HG02981 (cell line): ENCODE results near the gene CRYBA4.

Experiments used
- ATAC-seq: cut with Tn5 transposase; IDR thresholded peaks from one replicate; pipeline ENCODE4 v1.9.1; 2021; ENCODE audit warnings: mild to moderate bottlenecking, moderate library complexity; ENCODE audit not compliant: unreplicated experiment

CRYBA4 gene

DNA sequence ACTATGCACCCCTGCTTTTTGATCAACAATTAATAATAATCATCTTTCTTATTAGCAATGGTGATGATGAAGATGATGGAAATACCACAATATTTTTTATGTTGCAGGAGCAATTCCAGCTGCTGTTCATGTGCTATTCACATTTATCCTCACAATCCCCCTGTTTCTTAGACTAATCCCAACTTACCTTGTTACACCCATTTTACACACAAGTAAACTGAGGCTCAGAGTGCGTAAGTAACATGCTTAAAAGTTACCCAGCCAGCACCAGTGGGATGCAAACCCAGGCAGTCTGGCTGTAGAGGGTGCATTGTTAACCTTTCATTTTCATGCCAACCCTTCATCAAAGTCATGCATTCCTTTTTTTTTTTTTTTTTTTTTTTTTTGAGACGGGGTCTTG, 1.6 kb upstream of the CRYBA4 start:
- ATAC-seq = no peak

DNA sequence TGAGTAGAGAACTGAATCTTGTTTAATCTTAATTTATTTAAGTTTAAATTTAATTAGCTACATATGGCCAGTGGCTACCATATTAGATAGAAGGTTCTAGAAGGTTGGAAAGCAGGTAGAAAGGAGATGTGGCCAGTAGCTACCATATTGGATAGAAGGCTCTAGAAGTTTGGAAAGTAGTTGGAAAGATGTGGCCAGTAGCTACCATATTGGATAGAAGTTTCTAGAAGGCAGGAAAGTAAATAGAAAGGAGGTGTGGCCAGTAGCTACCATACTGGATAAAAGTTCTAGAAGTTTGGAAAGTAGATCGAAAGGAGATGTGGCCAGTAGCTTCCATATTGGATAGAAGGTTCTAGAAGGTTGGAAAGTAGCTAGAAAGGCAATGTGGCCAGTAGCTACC, 2.2 kb downstream of the CRYBA4 start:
- no peak for ATAC-seq

DNA sequence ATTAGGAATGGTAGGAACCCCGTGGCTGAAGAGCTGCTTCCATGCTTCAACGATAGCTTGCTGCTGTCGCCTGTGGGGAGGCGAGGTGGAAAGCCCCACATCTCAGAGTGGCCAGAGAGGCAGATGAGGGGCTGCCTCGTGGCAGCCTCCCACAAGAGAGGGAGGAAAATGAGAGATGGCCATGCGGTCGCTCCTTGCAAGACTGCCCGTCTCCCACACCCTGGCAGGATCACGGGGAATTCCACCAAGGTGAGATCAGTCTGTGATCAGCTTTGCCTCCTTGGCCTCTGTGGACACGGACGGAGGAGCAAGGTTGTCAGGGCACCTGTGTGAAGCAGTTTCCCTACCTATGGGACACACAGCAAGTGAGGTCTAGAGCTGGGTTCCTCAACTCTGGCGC, 3.0 kb downstream of the CRYBA4 start:
- no peak for ATAC-seq

- ATAC-seq = no peak
These were observed 8.4 kb downstream of the CRYBA4 start for GRCh38 chr22:26629988-26630761.

DNA sequence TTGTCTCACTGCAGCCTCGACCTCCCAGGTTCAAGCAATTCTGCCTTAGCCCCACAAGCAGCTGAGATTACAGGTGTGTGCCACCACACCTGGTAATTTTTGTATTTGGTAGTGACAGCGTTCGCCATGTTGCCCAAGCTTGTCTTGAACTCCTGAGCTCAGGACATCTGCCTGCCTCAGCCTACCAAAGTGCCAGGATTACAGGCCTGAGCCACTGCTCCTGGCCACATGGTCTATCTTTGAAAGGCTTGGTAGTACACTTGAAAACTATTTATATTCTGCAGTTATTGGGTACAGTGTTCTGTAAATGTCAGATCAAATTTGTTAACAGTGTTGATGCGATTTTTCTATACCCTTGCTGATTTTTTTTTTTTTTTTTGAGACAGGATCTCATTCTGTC, 9.5 kb downstream of the CRYBA4 start:
- ATAC-seq = no peak

DNA sequence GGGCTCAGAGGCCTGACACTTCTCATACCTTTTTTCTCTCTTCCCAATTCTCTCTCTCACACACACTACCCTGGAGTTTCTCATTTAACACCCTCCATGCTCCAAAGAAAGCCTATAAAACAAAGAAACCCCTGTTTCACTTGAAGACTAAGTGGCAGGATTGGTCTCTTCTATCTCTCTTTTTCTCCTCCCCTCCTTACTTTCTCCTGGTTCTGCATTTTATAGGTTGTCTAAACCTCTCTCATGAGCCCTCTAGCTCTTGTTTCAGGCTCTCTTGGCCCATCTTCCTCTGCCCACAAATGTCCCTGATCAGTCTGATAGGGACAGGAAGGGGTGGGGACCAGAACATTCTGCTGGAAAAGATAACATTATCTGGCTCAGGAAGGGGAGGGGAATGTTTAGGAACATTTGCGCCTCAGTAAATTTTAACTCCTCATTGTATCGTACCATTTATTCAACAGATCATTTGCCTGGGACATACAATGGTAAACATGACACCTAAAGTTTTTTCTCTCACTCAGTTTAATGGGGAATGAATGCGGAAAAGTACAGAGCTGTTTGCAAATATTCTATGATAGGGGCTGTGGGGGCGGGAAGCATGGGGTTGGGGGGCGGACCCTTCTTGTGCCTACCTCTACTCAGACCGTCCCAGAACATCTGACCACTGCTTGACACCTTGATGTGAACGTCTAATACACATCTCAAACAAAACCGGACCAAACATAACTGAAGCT, 10.8 kb downstream of the CRYBA4 start:
- no peak for ATAC-seq

DNA sequence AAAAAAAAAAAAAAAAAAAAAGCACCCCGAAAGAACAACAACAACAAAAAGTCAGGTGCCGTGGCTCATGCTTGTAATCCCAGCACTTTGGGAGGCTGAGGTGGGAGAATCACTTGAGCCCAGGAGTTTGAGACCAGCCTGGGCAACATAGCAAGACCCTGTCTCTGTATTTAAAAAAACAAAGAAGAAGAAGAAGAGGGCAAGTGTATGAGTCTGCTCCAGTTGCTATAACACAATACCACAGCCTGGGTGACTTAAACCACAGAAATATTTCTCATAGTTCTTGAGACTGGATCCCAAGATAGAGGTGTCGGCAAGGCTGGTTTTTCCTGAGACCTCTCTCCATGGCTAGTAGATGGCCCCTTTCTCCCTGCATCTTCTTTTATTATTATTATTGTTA, 12.4 kb downstream of the CRYBA4 start:
- no peak for ATAC-seq

DNA sequence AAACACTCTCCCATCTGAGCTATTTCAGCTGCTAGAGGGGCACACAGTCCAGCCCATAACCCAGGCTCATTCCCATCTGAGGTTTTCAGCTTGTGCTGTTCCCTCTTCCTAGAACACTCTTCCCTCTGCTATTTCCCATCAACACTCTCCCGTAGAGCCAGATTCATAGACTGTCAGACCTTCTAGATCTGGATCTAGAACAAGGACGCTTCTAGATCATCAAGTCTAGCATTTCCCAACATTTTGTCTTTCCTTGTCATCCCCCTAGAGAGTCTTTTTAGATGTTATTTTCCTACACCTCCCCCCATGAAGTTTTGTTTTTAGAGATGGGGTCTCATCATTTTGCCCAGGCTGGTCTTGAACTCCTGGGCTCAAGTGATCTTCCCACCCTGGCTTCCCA, 13.4 kb downstream of the CRYBA4 start:
- ATAC-seq = no peak

GRCh38 chr22:26636296-26636695, 14.5 kb downstream of the CRYBA4 start:
- no peak for ATAC-seq

DNA sequence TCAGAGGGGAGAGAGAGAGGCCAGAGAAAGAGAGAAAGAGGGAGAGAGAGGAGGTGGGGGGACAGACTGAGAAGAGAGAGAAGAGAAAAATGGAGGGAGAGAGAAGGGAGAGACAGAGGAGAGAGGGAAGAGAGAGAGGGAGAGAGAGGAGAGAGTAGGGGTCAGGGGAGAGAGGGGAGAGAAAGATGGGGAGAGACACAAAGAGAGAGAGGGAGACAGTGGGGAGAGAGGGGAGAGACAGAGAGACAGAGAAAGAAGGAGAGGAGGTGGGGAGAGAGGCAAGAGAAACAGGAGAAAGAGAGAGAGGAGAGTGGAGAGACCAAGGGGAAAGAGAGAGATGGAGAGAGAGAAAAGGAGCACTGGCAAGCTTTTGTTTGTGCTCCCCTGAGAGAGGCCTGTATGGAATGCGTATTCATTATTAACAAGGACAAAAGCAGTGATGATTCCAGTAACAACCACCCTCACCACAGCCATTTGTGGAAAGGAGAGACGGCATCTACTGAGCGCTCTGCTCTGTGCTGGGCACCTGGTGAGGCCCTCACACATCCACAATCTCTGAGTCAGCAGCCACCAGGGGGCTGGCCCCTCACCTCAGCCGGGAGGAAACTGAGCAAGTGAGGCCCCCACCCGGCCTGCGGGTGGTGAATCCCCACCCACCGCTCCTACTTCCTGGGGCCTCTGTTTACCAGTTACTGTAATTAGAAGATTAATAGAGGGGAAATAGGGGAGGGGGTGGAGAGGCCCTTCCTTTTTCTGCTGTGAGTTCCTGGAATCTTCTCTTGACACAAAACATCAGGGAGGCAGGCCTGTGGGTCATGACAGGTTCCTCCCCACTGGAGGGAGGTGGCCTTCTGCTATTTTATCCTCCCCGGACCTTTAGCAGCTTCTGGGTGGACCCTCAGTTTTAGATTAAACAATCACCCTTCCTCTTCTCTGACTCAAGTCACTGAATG, 21.0 kb downstream of the CRYBA4 start:
- no peak for ATAC-seq

DNA sequence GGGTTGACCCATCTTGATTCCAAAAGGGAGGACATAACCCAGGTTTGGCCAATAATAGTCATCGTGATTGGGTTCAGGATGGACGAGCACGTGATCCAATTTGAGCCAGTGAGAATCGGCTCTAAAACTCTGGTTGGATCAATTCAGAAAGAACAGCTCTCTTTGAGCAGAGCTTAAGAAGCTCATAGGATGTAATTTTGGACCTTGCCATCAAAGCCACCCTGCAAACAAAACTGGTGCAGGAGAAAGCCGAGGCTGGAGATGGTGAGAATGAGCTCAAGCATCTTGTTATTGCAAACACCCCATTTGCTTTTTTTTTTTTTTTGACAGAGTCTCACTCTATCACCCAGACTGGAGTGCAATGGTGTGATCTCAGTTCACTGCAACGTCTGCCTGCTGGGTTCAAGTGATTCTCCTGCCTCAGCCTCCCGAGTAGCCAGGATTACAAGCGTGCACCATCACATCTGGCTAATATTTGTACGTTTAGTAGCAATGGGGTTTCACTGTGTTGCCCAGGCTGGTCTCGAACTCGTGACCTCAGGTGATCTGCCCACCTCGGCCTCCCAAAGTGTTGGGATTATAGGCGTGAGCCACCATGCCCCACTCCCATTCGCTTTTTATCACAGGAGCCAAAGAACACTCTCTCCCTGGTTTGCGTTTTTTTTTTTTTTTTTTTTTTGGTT, 21.8 kb downstream of the CRYBA4 start:
- no peak for ATAC-seq

DNA sequence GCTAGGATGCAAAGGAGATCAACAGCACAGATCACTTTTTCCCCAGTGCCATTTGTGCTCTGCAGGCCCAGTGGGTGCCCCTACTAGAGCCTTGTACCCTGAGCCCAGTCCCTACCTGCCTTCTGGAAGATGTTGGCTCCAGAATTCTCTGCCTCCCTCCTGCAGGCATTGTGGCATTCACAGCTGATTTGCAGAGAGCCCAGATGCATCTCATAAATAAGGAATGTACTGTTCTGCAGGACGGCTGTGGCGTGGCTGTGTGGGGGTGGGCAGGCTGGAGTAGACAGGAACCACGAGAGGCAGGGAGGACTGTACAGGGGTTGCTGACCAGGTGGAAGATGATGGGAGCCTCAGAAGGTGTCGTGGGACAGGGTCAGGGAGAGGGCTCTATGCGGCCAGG, 24.4 kb downstream of the CRYBA4 start:
- no peak for ATAC-seq

DNA sequence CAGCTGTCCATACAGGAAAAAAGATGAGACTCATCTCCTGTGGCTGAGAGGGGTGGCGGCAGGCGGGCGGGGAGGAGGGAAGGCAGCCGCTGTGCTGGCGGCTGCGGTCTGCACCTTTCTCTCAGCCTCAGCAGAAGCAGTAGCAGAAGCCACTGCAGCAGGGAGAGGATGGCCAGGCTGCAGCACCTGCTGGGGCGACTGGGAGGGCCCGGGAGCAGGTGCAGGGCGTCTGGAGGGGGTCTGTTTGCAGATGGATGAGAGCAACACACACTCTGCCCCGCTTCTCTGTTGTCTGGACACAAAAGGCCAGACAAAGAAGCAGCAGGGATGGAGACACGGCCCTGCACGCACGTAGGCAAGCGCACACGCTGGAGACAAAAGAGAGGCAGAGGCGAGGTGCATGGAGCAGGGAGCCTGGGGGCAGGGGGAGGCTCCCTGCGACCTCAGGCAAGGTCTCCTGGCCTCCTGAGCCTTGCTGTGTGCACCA, 26.3 kb downstream of the CRYBA4 start:
- ATAC-seq = no peak

- ATAC-seq = no peak
These were observed 27.0 kb downstream of the CRYBA4 start for GRCh38 chr22:26648528-26649388.

- ATAC-seq = no peak
These were observed 29.1 kb downstream of the CRYBA4 start for GRCh38 chr22:26650722-26651421.

DNA sequence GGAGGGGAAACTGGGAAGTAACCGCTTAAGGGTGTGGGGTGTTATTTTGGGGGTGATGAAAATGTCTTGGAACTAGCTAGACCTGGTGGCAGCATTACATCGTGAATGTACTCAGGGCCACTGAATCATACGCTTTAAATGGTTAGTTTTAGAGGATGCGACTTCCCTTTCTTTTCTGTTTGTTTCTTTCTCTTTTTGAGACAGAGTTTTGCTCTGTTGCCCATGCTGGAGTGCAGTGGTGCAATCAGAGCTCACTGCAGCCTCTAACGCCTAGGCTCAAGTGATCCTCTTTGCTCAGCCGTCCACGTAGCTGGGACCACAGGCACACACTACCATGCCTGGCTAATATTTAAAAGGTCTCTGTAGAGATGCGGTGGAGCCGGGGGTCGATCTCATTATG, 30.1 kb downstream of the CRYBA4 start:
- no peak for ATAC-seq

GRCh38 chr22:26656891-26657851, 35.4 kb downstream of the CRYBA4 start, which contains the start of gene MIAT:
Gene MIAT, plus strand, starts transcription at chr22:26657588.
- no peak for ATAC-seq

DNA sequence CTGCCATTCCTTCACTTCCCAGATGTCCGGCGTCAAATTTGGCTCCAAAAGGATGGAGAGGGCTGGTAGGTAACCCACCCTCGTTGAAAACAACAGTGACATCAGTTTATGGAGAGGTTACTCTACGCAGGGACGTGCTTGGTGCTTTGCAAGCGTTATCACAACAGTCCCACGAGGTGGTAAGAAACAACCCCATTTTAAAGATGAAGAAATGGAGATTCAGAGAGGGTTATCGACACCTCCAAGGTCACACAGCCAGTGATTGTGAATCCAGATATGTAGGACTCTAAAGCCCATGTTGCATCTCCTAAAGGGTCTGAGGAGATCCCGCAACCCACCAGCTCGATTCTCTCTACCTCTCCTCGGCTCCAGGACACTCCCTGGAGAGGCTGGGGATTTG, 36.4 kb downstream of the CRYBA4 start:
- no peak for ATAC-seq
